HepG2 (cell line): ENCODE measurements around the gene TMEM129. TPM values are rescaled to one million over a fixed set of nuclear protein-coding genes. Genes with fewer than 3 reads are reported as not detected.

ENCODE experiments used
- ATF2 ChIP-seq: sonication (generic); formaldehyde crosslinking; IDR thresholded peaks from 2 replicates; pipeline ENCODE4 v1.4.0; 2020; ENCODE audit warnings: missing genetic modification reagents
- CAMTA2 ChIP-seq: sonication (generic); formaldehyde crosslinking; IDR thresholded peaks from 2 replicates; pipeline ENCODE4 v1.4.0; 2020; ENCODE audit warnings: mild to moderate bottlenecking, missing genetic modification reagents, borderline replicate concordance
- GPBP1L1 ChIP-seq: sonication (generic); formaldehyde crosslinking; IDR thresholded peaks from 2 replicates; pipeline ENCODE4 v1.5.0; 2020; ENCODE audit warnings: mild to moderate bottlenecking, missing genetic modification reagents
- HIVEP1 ChIP-seq: sonication (generic); formaldehyde crosslinking; IDR thresholded peaks from 2 replicates; pipeline ENCODE4 v1.4.0; 2020; ENCODE audit warnings: mild to moderate bottlenecking, missing genetic modification reagents
- MXI1 ChIP-seq: IDR thresholded peaks from 3 replicates; pipeline ENCODE4 v1.6.1; 2012; ENCODE audit warnings: low read depth, low read length, inconsistent platforms, borderline replicate concordance
- RFX3 ChIP-seq: IDR thresholded peaks from 2 replicates; pipeline ENCODE4 v1.6.1; 2016; ENCODE audit warnings: missing biosample characterization, missing genetic modification reagents
- SP5 ChIP-seq: IDR thresholded peaks from 2 replicates; pipeline ENCODE4 v1.6.1; 2016; ENCODE audit warnings: low read depth, borderline replicate concordance
- TFDP1 ChIP-seq: IDR thresholded peaks from 2 replicates; pipeline ENCODE4 v1.6.1; 2016; ENCODE audit warnings: missing compliant biosample characterization, missing genetic modification reagents, borderline replicate concordance
- ZBTB1 ChIP-seq: sonication (generic); formaldehyde crosslinking; IDR thresholded peaks from 2 replicates; pipeline ENCODE4 v1.4.0; 2020; ENCODE audit warnings: missing genetic modification reagents, borderline replicate concordance
- ZBTB10 ChIP-seq: sonication (generic); formaldehyde crosslinking; IDR thresholded peaks from 2 replicates; pipeline ENCODE4 v1.4.0; 2020; ENCODE audit warnings: missing genetic modification reagents, borderline replicate concordance
- ZBTB21 ChIP-seq: sonication (generic); formaldehyde crosslinking; IDR thresholded peaks from 2 replicates; pipeline ENCODE4 v1.4.0; 2020; ENCODE audit warnings: missing genetic modification reagents
- ZNF101 ChIP-seq: sonication (generic); formaldehyde crosslinking; IDR thresholded peaks from 2 replicates; pipeline ENCODE4 v1.4.0; 2020; ENCODE audit warnings: mild to moderate bottlenecking, low read depth, missing genetic modification reagents, borderline replicate concordance
- ZNF160 ChIP-seq: sonication (generic); formaldehyde crosslinking; IDR thresholded peaks from 2 replicates; pipeline ENCODE4 v1.8.0; 2022; ENCODE audit warnings: mild to moderate bottlenecking, inconsistent platforms, missing genetic modification reagents
- ZNF224 ChIP-seq: sonication (generic); formaldehyde crosslinking; IDR thresholded peaks from 2 replicates; pipeline ENCODE4 v1.5.0; 2020; ENCODE audit warnings: mild to moderate bottlenecking, missing genetic modification reagents
- ZNF251 ChIP-seq: sonication (generic); formaldehyde crosslinking; IDR thresholded peaks from 2 replicates; pipeline ENCODE4 v1.9.0; 2021; ENCODE audit warnings: mild to moderate bottlenecking, missing genetic modification reagents
- ZNF275 ChIP-seq: sonication (generic); formaldehyde crosslinking; IDR thresholded peaks from 2 replicates; pipeline ENCODE4 v1.8.0; 2022; ENCODE audit warnings: missing genetic modification reagents, mild to moderate bottlenecking, inconsistent platforms, borderline replicate concordance
- ZNF530 ChIP-seq: sonication (generic); formaldehyde crosslinking; IDR thresholded peaks from 2 replicates; pipeline ENCODE4 v1.5.0; 2020; ENCODE audit warnings: low read depth, mild to moderate bottlenecking, missing genetic modification reagents
- ZNF792 ChIP-seq: IDR thresholded peaks from 2 replicates; pipeline ENCODE4 v1.6.1; 2016
- polyA plus RNA-seq, 8 experiments: library from polyadenylated mRNA; depleted of rRNA in 3 of 8; stranded (reverse) in 7 of 8; unstranded in 1 of 8; fragments of >200 nt; fragmentation: Illumina TruSeq in 4 of 8; extraction: Trizol in 4 of 8; gene quantifications; 2 replicates each; pipeline versions ENCODE4 v1.2.1 to v1.2.3, GENCODE V29; 2011 to 2016; ENCODE audit warnings: low read depth in 4 of 8, missing spikeins in 1 of 8, mixed read lengths in 1 of 8; ENCODE audit not compliant: insufficient read depth in 1 of 8
- total RNA-seq, 5 experiments: library from RNA; depleted of rRNA; stranded (reverse); fragments of >200 nt; fragmentation: Illumina TruSeq; extraction: Trizol; gene quantifications; 2 replicates each; pipeline ENCODE4 v1.2.3, GENCODE V29; 2016; ENCODE audit warnings: low read depth in 1 of 5
- TF ChIP-seq, protein P1 (sequence below): sonication (generic); formaldehyde crosslinking; IDR thresholded peaks from 2 replicates; pipeline ENCODE4 v1.4.0; 2020; ENCODE audit warnings: missing genetic modification reagents, borderline replicate concordance

TMEM129 gene
- total and polyA plus RNA-seq, 2 of the 13 experiments (the other 11 are each of a cell fraction or from before 2014, with no cell fraction given), result 19.0 to 25.8 TPM

GRCh38 chr4:1721003-1721665, at the start of gene TMEM129, which contains the start of gene TACC3 (continued):
- TF ChIP-seq ATF2 (CRISPR knock-in tag) (peak; percentile 68; the same call in 1 of the 2 replicates), MXI1 (peak; percentile 71; the same call in 2 of the 3 replicates), SP5 (CRISPR knock-in tag) (no peak; the same call in 1 of the 2 replicates), ZNF251 (CRISPR knock-in tag) (no peak), ZBTB21 (CRISPR knock-in tag) (no peak), ZNF275 (no peak), ZNF160 (CRISPR knock-in tag) (no peak), ZNF224 (no peak), HIVEP1 (CRISPR knock-in tag) (no peak), ZBTB10 (CRISPR knock-in tag) (no peak), TFDP1 (CRISPR knock-in tag) (peak; percentile 94), ZBTB1 (CRISPR knock-in tag) (no peak), ZNF530 (no peak), RFX3 (no peak), ZNF792 (0 out of 2 replicates have a peak, but pooled peaks have one; percentile 22), ZNF101 (CRISPR knock-in tag) (no peak), CAMTA2 (no peak), GPBP1L1 (CRISPR knock-in tag) (no peak)
- TF ChIP-seq, protein P1, sequence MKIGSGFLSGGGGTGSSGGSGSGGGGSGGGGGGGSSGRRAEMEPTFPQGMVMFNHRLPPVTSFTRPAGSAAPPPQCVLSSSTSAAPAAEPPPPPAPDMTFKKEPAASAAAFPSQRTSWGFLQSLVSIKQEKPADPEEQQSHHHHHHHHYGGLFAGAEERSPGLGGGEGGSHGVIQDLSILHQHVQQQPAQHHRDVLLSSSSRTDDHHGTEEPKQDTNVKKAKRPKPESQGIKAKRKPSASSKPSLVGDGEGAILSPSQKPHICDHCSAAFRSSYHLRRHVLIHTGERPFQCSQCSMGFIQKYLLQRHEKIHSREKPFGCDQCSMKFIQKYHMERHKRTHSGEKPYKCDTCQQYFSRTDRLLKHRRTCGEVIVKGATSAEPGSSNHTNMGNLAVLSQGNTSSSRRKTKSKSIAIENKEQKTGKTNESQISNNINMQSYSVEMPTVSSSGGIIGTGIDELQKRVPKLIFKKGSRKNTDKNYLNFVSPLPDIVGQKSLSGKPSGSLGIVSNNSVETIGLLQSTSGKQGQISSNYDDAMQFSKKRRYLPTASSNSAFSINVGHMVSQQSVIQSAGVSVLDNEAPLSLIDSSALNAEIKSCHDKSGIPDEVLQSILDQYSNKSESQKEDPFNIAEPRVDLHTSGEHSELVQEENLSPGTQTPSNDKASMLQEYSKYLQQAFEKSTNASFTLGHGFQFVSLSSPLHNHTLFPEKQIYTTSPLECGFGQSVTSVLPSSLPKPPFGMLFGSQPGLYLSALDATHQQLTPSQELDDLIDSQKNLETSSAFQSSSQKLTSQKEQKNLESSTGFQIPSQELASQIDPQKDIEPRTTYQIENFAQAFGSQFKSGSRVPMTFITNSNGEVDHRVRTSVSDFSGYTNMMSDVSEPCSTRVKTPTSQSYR (CRISPR knock-in tag), result no peak; the same call in 1 of the 2 replicates
